H1 (cell line): ENCODE measurements around the gene ARHGEF39.

Experiments used
- NRF1 ChIP-seq: IDR thresholded peaks from 2 replicates; pipeline ENCODE4 v1.6.1; 2011; ENCODE audit warnings: mild to moderate bottlenecking, low read depth, low read length, improper control_type of control experiment
- TF ChIP-seq, protein P1 (sequence below), 3 experiments: IDR thresholded peaks; 1 replicate in 2 of 3; 2 replicates in 1 of 3; pipeline versions ENCODE4 v1.5.1 to v1.6.1; 2011; ENCODE audit warnings: low read length in 3 of 3, mild to moderate bottlenecking in 3 of 3, inconsistent platforms in 2 of 3, low read depth in 1 of 3, moderate library complexity in 1 of 3; ENCODE audit not compliant: insufficient read depth in 1 of 3; ENCODE audit errors: control extremely low read depth in 1 of 3

- TF ChIP-seq, protein P1, sequence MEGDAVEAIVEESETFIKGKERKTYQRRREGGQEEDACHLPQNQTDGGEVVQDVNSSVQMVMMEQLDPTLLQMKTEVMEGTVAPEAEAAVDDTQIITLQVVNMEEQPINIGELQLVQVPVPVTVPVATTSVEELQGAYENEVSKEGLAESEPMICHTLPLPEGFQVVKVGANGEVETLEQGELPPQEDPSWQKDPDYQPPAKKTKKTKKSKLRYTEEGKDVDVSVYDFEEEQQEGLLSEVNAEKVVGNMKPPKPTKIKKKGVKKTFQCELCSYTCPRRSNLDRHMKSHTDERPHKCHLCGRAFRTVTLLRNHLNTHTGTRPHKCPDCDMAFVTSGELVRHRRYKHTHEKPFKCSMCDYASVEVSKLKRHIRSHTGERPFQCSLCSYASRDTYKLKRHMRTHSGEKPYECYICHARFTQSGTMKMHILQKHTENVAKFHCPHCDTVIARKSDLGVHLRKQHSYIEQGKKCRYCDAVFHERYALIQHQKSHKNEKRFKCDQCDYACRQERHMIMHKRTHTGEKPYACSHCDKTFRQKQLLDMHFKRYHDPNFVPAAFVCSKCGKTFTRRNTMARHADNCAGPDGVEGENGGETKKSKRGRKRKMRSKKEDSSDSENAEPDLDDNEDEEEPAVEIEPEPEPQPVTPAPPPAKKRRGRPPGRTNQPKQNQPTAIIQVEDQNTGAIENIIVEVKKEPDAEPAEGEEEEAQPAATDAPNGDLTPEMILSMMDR (IDR thresholded peaks at IDR 0.05; ENCODE audit: control extremely low read depth in 1 of 3, insufficient read depth in 1 of 3, low read depth in 1 of 3, low read length in 3 of 3) = no peak
- TF ChIP-seq NRF1 = no peak
Measured at GRCh38 chr9:35667939-35668338, 2.9 kb upstream of the ARHGEF39 start.
